ENCODE results near the gene BMP10. TPM values are rescaled to one million over a fixed set of nuclear protein-coding genes. Genes with fewer than 3 reads are reported as not detected.

BMP10 gene
- total RNA-seq, 1 donor from 2014 or later: not detected

- peak; percentile 48 for TF ChIP-seq CTCF (conservative IDR thresholded peaks at IDR 0.05)
- Mint-ChIP-seq H3K27ac (ENCODE audit: unreplicated experiment) (no peak overlapping the region), H3K9me3 (no peaks in the 10 kb centered on the region), H3K36me3 (ENCODE audit: low read depth) (no peaks in the 10 kb centered on the region), H3K27me3 (ENCODE audit: low read depth) (peaks cover under 1% of the 10 kb centered on the region), H3K4me1 (no peaks in the 10 kb centered on the region), H3K4me3 (no peak overlapping the region)
- DNase-seq (ENCODE audit: low read depth, low spot score): no peak
Observed at GRCh38 chr2:68839260-68839833, 31.9 kb downstream of the BMP10 start.

- no peak for DNase-seq (ENCODE audit: low read depth, low spot score)
- H3K36me3 Mint-ChIP-seq (ENCODE audit: low read depth): no peaks in the 10 kb centered on the region
- no peak for TF ChIP-seq CTCF (conservative IDR thresholded peaks at IDR 0.05)
- no peak overlapping the region for H3K27ac Mint-ChIP-seq (ENCODE audit: unreplicated experiment)
- H3K9me3 Mint-ChIP-seq: no peaks in the 10 kb centered on the region
- no peak overlapping the region for H3K4me3 Mint-ChIP-seq
- H3K4me1 Mint-ChIP-seq: no peaks in the 10 kb centered on the region
- H3K27me3 Mint-ChIP-seq (ENCODE audit: low read depth): no peaks in the 10 kb centered on the region
Observed at GRCh38 chr2:68838641-68839040, 32.6 kb downstream of the BMP10 start.

DNA sequence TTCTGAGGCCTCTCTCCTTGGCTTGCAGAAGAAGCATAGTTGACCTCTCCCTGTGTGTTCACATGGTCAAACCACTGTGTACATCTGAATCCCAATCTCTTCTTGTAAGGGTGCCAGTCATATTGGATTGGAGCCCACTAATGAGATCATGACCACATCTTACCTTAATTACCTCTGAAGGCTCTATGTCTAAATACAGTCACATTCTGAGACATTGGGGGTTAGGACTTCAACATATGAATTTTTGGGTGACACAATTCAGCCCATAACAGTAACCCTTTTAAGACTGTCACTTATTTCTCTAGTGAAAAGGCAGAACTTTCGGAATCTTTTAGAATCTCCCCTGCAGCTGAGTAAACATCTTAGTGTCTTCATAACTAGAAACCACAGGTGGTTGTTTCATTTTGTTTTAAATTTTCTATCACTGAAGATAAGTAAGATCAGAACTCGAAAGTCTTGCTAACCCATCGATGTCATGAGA lies 33.3 kb downstream of the BMP10 start:
- TF ChIP-seq CTCF (conservative IDR thresholded peaks at IDR 0.05): no peak
- no peak overlapping the region for H3K27ac Mint-ChIP-seq (ENCODE audit: unreplicated experiment)
- no peaks in the 10 kb centered on the region for H3K9me3 Mint-ChIP-seq
- DNase-seq (ENCODE audit: low read depth, low spot score): no peak
- H3K4me1 Mint-ChIP-seq: no peaks in the 10 kb centered on the region
- H3K36me3 Mint-ChIP-seq (ENCODE audit: low read depth): no peaks in the 10 kb centered on the region
- H3K27me3 Mint-ChIP-seq (ENCODE audit: low read depth): no peaks in the 10 kb centered on the region
- H3K4me3 Mint-ChIP-seq: no peak overlapping the region

DNA sequence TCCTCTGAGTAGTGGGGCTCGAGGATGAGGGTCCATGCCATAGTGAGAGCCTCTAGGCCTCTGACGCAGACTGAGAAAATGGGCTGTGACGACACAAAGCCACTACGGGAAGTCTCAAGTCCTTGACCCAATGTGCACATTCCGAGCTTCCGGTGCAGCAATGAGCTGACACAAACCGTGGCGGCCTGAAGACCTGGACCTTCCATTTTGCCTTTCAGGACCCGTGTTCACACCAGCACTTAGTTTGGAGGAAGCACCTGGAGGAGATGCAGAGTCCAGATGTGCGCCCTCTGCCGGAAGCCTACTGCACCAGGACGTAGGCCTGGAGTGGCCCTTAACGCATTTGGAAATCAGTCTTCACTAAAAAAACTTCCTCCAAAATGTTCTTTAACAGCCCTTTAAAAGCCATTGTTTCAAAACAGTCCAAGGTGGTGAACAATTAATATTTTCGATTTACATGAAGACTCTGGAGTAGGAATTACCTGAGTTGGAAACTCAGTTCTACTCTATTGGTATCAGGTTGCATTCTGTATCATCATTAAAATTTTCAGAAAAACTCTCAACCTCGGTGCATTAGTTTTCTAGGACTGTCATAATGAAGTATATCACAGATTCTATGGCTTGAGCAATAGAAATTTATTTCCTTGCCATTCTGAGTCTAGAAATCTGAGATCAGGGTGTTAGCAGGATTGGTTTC lies 33.9 kb downstream of the BMP10 start:
- Mint-ChIP-seq H3K9me3 (no peaks in the 10 kb centered on the region), H3K4me1 (peaks cover 3% of the 10 kb centered on the region), H3K36me3 (ENCODE audit: low read depth) (no peaks in the 10 kb centered on the region), H3K4me3 (no peak overlapping the region), H3K27ac (ENCODE audit: unreplicated experiment) (no peak overlapping the region), H3K27me3 (ENCODE audit: low read depth) (no peaks in the 10 kb centered on the region)
- peak; percentile 40 for DNase-seq (ENCODE audit: low read depth, low spot score)
- peak; percentile 74 for TF ChIP-seq CTCF (conservative IDR thresholded peaks at IDR 0.05)

DNA sequence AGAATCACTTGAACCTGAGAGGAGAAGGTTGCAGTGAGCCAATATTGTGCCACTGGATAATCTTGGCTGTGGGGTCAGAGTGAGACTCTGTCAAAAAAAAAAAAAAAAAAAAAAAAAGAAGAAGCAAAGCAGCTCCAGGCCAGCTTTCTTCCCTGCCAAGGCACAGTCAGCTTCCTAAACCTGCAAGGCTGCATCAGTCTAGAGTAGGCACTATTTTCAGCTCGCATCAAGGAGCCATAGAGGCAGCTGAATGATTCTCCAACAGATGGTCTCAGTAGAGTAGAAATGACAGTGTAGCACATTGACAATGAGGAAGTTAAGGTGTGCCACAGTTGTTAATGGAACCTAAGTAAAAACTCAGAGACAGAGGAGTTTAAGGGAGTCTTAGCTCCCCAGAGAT lies 35.6 kb downstream of the BMP10 start:
- no peak for DNase-seq (ENCODE audit: low read depth, low spot score)
- H3K4me3 Mint-ChIP-seq: no peak overlapping the region

More for the DNA sequence above, 35.6 kb downstream of the BMP10 start:
- H3K9me3 Mint-ChIP-seq: no peaks in the 10 kb centered on the region
- no peaks in the 10 kb centered on the region for H3K27me3 Mint-ChIP-seq (ENCODE audit: low read depth)
- no peak overlapping the region for H3K27ac Mint-ChIP-seq (ENCODE audit: unreplicated experiment)
- H3K36me3 Mint-ChIP-seq (ENCODE audit: low read depth): no peaks in the 10 kb centered on the region
- H3K4me1 Mint-ChIP-seq: peaks cover 9% of the 10 kb centered on the region
- TF ChIP-seq CTCF (conservative IDR thresholded peaks at IDR 0.05): no peak

All from neural crest cell (in vitro differentiated cells).